Testis (tissue), 2 donors: ENCODE data around the gene DGCR8.

Experiments used
- CTCF ChIP-seq, 3 experiments: fragments of 450-650 bp in 2 of 3; fragments of 200-600 bp in 1 of 3; sonication (generic) in 1 of 3; IDR thresholded peaks; one replicate each; pipeline ENCODE4 v1.5.1; 2016 to 2019; ENCODE audit warnings: antibody characterized with exemption in 3 of 3, mild to moderate bottlenecking in 2 of 3, moderate library complexity in 1 of 3
- POLR2A ChIP-seq: fragments of 450-650 bp; IDR thresholded peaks from one replicate; pipeline ENCODE4 v1.6.1; 2017; ENCODE audit warnings: antibody characterized with exemption, mild to moderate bottlenecking, moderate library complexity

DNA sequence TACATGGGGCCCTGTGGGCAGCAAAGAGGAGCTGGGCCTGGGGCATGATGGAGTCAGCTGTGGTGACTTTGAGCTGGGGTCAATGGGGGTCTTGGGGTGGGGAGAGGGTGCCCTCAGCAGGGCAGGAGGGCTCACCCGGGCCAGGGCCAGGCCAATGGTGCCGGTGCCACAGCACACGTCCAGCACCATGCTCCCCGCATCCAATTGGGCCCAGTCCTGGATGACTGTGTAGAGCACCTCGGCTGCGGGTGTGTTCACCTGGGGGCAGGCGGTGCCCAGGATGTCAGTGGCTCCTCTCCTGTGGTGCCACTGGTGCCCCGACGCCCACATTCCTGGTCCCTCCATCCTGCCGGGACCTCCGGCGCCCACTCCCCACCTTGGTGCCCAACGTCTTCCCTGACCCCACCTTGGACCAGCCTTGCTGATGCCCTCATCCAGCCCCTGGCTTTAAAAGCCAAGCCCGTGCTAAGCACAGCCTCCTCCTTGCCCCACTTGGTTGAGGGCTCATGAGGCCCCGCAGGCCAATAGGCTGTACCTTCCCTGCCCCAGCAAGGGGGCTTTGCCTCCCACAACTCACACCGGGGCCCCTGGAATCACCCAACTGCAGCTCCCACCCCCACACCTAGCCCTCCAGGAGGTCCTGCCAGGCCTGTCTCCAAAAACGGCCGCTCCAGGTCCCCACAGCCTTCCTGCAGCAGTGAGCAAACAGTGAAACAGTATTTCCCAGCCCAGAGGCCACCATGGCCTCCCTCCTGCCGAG lies 33.7 kb downstream of the DGCR8 start:
- no peak for TF ChIP-seq POLR2A
- no peak for TF ChIP-seq CTCF (IDR thresholded peaks at IDR 0.05)
